Inferior parietal cortex (tissue), 1 donor: ENCODE results near the gene GAREM1.

ENCODE experiments used
- DNase-seq: peaks from one replicate; pipeline ENCODE4 v3.0.0-alpha.2; 2016; ENCODE audit errors: extremely low spot score

The GAREM1 gene

DNA sequence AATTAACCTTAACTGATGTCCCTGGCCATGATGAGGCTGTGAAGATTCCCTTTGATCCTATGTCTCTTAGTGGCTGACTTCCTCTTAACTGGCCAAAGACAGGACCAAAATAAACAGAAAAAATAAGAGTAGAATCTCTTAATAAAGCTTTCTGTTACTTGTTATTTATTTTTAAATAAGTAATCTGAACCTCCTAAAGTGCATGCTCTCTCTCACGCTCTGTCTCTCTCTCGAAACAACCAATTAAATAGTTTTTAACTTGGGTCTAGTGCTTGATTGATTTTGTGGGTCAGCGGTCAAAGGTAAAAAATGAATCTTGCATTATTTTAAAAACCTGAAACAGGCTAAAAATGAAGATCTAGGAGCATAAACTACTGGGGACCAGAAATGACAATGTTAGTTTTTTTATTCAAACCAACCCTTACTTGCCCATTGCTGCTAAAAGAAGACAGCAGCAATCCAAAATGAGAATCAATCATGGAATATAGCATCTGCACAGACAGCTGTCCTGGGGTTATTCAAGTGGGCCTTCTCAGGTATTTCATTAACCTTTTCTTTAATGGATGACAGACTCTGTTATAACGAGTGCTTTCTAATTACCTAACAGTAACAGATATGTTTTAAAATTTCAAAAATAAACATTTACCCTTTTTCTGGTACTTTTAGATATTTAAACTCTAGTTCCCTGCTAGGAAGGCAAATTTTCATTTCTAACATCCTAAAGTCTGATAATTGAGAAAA is 11.2 kb downstream of the GAREM1 start:
- DNase-seq, result no peak

DNA sequence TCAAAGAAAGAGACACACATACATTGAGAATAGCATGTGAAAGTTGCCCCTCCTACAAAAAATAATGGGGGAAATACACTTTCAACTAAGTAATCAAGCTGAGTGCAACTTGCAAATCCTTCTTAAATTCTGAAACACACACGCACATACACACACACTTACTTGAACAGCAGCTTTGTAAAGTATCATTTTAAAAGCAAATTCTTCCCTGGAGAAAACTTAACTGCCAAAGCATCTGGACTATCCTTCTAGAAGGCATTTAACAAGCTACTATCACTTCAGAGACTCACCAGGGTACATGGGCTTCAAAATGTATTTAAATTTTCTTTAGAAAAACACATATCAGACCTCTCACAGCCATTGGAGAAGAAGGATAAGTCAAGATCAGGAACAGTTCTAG is 15.3 kb downstream of the GAREM1 start:
- DNase-seq, result no peak

DNA sequence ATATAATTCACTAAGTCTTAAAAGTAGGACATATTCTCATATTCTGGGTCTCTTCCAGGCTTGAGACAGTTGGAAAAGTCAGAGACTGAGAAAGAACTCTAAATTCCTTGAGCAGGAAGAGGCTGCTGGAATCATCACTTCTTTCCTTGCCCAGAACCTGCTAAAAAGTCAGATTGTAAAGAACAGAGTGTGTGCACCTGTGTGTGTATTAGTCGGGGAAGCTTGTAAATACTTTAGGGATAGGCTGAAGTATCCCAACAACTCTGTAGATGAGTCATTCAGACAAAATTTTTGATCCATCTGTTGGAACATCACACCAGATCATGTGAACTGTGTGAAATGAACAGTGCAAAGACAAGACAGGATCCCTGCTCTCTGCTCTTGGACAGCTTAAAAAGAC is 16.1 kb downstream of the GAREM1 start:
- no peak for DNase-seq

DNA sequence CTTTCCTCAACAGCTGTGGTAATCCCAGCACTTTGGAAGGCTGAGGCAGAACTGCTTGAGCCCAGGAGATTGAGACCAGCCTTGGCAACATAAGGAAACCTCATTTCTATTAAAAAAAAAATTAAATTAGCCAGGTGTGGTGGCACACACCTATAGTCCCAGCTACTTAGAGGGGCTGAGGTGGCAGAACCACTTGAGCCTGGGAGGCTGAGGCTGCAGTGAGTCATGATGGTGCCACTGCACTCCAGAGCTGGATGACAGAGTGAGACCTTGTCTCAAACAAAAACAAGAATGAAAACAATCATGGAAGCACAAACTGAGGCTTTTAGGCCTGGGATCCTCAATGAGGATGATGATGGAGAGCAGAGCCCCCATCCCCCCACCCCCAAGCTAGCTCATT is 19.8 kb downstream of the GAREM1 start:
- no peak for DNase-seq

DNA sequence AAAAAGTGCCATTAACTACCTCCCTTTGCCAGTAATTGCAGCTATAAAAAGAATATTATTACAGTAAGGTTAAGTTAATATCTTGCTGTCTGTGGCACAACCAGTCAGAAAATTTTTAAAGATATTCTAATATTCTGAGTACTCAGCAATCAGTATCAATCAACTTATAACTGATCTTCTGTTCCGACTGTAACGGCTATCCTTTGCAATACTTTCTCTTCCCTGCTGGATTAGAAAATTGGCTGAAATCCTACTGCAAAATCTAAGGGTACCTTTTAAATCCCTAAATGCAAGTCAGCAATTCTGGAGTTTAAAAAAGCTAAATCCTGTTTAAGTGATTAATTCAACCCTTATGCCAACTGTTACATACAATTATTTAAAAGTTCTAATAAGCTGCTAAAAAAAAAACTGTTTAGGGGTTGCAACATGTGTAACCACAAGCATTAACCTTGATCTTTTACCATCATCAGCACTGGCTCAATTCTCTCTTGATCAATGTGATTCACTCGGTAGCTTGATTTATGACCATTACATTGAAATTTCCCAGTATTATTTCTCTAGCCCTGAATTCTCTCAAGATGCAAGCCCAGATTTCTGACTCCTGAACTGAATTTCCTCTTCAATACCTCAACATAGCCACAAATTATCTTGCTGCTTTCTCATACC is 20.5 kb downstream of the GAREM1 start:
- DNase-seq, result no peak

DNA sequence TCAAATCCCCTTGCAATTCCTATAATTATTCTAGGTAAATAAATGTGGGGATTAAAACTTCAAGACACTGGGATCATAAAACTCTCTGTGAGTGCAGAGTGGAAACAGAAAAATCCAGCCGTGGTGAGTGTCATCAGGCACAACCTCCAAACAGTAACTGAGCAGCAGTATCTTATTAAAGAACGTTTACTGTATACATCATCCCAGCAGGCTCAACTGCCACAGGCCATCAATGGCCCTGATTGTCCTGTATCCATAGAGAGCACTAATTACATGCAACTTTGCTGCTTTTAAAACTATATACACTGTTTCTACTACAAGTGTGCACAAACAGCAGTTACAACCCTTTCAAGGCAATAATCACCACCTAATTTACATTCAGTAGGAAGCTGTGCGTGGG is 23.9 kb downstream of the GAREM1 start:
- DNase-seq, result no peak

DNA sequence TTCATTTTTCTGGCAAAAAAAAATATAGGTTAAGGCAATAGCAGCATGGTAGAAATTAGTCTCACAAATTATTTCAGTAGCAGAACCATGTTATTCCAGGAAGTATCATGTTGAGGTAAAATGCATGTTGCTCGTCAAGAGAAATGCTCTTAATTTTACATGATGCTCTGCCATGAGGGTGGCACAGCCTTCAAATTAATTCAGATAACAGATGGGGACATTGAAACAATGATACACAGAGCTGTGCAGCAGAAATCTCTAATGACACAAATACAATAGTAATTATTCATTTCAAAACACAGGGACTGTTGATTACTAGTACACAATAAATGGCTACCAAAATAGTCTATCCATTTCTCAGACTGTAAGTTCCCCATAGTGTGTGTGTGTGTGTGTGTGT is 24.8 kb downstream of the GAREM1 start:
- DNase-seq, result no peak

DNA sequence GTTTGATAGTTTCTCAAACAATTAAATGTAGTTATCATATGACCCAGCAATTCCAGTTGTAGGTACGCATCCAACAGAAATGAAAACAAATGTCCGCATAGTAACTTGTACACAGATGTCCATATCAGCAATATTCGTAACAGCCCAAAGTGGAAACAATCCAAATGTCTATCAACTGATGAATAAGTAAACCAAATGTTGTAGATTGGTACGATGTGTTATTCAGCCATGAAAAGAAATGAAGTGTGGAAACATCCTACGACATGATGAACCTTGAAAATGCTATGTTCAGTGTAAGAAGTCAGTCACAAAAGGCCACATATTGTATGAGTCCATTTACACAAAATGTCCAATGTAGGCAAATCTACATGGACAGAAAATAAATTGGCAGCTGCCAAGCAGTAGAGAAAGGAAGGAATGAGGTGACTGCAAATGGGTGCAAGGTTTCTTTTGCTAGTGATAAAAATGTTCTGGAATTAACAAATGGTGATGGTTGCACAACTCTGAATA is 26.9 kb downstream of the GAREM1 start:
- DNase-seq, result no peak

DNA sequence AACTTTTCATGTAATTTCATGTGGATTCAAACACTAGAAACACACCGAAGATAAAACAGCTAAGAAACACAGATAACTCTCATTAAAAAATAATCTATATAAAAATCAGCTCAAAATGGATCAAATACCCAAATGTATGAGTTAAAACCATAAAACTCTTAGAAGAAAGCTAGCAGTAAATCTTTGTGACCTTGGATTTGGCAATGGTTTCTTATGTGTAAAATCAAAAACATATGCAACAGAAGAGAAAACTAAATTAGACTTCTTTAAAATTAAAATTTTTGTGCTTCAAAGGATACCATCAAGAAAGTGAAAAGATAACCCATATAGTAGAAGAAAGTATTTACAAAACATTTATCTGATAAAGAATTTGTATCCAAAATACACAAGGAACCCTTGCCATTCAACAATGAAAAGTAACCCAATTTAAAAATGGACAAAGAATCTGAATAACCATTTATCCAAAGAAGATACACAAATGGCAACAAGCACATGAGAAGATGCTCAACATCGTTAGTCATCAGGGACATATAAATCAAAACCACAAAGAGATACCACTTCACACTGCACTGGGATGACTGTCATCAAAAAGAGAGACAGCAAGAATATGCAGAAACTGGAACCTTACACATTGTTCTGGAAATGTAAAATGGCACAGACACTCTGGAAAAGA is 27.5 kb downstream of the GAREM1 start:
- no peak for DNase-seq

DNA sequence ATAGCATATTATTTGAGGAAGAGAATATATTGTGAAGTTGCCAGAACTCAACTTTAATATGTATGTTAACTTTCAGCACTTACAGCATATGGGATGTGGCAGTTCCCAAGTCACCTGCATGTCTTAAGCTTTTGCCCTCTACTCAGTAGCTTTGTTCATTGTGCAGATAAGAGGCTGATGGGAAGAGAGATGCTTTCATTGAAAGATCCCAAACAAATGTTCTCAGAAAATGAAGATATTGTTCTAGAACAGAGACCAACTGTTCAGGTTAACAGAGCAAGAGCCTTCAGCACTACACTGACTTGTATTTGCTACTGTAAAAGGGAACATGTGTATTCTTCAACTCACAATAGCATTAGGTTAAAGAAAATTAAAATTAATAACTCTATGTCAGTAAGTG is 28.1 kb downstream of the GAREM1 start:
- peak; percentile 73 for DNase-seq

DNA sequence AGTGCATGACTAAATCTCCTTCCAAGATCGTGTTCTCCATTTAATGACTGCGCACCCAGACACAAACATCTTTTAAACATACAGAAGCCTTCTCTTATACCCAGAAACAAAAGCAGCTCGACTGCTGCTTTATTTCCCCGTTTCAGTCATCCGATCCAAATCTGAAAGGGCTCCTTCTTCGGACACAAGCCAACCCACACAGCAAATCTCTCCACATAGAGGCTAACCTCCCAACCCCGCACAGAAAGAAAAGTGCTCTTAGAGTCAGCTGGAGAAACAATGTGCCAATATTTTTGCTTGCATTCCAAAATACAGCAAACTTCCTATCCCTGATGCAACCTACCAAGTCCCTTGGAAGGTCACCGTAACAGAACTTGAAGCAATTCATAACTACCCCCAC is 29.1 kb downstream of the GAREM1 start:
- DNase-seq, result peak; percentile 60

DNA sequence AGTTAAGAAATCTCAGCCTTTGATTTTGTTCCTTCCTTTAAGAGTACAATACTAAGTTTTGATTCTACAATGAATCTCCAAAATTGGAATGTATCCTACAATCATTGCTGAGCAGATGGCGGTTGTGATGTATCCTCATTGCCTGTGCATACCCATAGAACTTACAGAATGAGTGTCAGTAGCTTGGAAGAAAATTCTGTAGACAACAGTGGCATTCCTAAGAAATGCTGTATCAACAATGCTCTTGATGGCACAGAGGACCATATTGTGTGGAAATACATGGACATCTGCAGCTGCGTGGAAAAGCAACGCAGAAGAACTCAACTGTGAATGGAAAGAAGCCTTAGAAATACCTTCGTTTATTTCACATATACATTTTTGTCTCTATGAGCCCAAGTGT is 30.2 kb downstream of the GAREM1 start:
- peak; percentile 65 for DNase-seq

DNA sequence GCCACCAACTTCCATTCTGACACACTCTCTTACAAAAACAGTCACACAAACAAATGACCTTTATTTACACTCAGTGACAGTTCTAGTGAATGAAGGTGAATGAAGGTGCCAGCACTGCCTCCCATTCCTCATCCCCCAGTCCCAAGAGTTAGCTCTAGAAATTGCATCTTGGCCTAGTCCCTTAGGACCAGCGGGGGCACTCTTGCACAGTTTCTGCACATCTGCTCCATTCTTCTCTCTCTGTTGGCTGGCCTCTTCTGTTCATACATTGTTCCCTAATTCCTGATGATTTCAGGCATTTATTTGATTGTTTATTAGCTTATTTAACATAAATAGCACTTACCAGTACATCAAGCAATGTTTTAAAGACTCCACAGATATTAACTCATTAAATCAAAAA is 30.9 kb downstream of the GAREM1 start:
- DNase-seq, result no peak

DNA sequence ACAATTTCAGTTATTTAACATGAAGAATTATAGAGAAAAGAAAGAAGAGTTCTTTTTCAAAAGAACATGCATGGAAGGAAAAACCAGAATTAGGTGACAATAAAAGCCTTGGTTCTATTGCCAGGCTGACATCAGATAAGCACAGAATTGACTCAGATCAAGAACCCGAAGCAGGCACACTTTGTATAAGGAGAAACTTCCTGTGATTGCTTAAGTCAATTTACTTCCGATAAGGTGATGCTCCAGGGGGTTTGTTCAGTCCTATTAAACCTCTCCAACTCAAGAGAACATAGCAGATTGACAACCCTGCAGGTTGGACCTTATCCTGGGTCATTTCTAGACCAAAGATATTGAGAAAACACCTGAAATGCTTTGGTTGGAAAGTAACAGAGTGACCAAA is 31.4 kb downstream of the GAREM1 start:
- DNase-seq, result no peak

DNA sequence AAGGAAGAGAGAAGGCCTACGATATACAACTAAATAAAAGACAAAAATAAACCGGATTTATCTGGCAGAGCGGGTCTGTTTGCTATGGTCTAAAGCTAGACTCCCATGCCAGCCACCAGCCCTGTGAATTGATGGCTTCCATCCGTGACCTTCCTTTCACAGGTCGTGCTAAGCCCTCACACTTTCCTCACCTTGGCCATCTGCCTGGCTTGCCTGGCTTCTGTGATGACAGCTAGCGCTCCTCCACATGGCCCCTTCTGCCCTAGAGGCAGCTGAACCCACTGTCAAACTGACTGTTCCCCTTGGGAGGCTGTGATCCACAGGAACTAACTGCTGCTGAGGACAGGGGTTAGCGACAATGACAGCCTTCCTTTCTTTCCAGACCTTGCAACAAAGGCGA is 32.5 kb downstream of the GAREM1 start:
- no peak for DNase-seq

DNA sequence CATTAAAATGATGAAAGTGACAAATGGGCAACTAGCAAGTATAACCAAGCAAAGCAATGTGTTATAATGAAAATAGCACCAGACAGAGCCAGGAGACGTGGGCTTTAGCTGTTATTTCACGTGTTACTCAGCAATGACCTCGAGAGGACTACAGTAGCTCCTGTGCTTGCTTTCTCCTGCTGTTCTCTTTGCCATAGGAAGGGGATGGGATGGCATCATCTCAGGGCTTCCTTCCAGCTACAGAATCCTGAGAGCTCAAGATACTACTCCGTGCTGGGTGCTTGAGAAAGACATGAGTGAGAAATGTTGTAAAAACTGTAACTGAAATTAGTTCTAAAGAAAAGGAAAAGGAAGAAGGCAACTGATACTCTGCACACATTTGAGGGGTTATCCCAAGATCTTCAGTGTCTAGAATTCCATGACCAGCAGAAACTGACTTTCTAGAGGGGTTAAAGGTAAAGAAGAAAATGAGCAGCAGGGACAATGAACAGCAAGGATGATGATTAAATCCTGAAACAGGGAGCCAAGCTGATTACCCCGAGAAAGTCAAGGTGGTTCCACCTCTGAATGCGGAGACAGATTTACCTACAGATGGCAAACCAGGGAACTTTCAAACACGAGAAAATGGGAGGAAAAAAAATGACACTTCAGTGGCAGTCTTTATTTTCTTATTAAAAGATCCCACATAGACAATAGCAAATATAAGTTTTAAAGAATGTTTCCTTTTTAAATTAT is 33.4 kb downstream of the GAREM1 start:
- DNase-seq, result no peak

DNA sequence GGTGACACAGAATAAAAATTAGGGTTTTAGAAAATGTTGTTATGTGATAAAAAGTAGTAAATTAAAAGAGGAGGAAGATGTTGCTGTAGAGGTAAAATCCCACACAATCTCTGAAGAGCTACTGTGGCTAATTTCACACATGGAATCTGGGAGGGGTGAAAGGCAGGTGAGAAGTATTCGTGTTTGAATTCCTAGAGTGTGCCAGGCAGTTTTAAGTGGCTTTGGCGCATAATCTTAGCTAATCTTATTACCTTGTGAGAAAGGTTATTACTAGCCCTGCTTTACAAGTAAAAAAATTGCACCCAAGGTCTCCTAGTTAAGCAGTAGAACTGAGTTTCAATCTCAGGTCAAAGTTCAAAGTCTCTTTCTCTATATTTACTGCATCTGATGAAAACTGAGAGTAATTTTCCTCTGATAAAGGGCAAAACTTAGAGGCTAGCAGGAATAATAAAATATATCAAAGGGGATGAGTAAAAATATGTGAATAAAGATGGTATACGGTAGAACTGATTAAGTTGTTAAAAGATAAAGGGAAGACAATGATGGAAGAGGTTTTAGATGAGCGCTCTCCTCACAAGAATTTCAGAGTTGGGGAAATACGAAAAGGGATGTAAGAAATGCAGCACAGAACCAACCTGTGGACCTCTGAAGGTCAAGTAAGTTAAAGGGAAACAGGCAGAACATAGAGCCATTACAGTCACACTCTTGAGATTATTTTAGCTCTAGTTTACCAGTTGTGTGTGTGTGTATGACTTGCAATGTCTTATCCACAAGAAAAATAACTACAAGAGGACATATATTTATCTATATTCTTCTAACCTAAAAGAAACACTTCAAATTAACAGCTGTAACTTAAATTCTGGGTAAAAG is 34.8 kb downstream of the GAREM1 start:
- no peak for DNase-seq

DNA sequence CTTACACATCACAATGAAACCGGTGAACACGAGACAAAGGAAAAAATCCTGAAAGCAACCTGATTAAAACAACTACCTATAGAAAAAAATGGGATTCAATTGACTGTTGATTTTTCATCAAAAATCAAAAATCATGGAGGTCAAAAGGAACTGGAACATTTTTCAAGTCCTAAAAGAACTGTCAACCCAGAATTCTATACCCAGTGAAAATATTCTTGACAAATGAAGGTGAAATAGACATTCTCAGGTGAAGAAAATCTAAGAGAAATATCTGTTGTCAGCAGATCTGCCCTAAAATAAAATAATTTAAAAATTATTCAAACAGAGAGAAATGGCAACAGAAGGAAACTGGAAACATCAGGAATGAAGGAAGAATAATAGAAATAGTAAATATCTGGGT is 38.9 kb downstream of the GAREM1 start:
- no peak for DNase-seq

DNA sequence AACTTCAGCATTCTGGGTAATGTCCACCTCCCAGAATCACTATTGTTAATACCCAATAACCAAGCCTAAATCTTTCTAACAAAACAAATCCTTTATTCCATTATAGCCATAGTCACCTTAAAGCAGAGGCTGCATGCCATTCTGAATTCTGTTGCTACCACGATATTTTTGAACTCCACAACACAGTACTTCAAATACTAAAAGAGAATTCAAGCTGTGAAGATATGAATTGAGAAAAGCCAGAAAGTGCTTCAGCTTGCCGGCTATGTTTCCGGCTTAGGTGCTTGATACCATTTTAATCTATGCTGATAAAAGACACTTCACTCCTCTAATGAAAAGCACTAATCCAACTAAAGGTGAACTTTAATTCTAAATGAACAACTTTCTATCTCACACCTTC is 41.3 kb downstream of the GAREM1 start:
- no peak for DNase-seq

DNA sequence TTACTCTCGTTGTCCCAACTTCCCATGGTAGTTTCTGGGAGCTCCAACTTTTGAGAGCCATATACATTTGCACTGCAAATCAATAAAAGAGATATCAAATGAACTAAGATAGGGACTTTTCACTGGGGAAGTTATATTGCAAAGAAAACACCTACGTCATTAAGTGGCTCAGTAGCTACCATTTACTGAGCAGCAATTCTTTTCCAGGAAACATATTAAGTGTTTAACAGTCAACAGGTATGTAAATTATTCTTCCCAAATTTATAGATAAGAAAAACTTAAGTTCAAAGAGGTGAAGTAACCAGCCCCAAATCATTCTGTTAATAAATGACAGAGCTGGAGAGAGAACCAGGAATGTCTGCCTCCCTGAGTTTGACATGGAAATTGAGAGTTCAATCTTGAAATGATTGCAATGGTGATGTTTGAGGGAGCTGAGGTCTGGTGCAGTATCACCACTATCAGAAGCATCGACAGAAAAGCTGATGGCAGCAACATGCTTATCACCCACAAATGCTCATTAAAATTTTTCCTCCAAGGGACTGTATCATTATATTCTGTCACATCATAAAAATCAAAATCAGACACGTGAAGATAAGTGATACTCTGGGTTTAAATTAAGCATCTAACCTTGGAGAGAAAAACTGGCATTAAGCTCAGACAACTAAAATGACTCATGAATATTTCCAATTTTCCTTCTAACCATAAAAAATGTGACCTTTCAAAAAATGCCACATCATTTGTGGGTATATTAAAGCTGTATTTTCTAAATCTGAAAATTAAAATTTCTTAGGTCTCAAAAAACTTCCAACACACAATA is 43.4 kb downstream of the GAREM1 start:
- no peak for DNase-seq
